Suprapubic skin (tissue), 4 donors: ENCODE data around the gene USP47. TPM values are rescaled to one million over a fixed set of nuclear protein-coding genes. Genes with fewer than 3 reads are reported as not detected.

ENCODE experiments used
- DNase-seq, 2 donors: peaks; one replicate each; pipeline ENCODE4 v3.0.0-alpha.2; 2019; ENCODE audit warnings: low spot score in 2 of 2
- H3K27ac ChIP-seq: fragments of 200-600 bp; sonication (generic); one replicate; pipeline ENCODE4 v1.5.1; 2019
- H3K27me3 ChIP-seq: fragments of 200-600 bp; sonication (generic); one replicate; pipeline ENCODE4 v1.5.1; 2019
- H3K36me3 ChIP-seq: fragments of 200-600 bp; sonication (generic); one replicate; pipeline ENCODE4 v1.5.1; 2019
- H3K4me1 ChIP-seq: fragments of 200-600 bp; sonication (generic); one replicate; pipeline ENCODE4 v1.5.1; 2019
- H3K4me3 ChIP-seq: fragments of 200-600 bp; sonication (generic); one replicate; pipeline ENCODE4 v1.5.1; 2019; ENCODE audit warnings: mild to moderate bottlenecking
- H3K9me3 ChIP-seq: fragments of 200-600 bp; sonication (generic); one replicate; pipeline ENCODE4 v1.5.1; 2019
- EP300 ChIP-seq: sonication (generic); formaldehyde crosslinking; IDR thresholded peaks from one replicate; pipeline ENCODE4 v1.6.1; 2017; ENCODE audit warnings: antibody characterized with exemption
- POLR2A ChIP-seq, 2 donors: fragments of 450-650 bp; IDR thresholded peaks; one replicate each; pipeline ENCODE4 v1.6.1; 2017; ENCODE audit warnings: antibody characterized with exemption in 2 of 2, mild to moderate bottlenecking in 2 of 2, moderate library complexity in 2 of 2
- POLR2AphosphoS5 ChIP-seq, 3 donors: sonication (generic); formaldehyde crosslinking; IDR thresholded peaks; one replicate each; pipeline ENCODE4 v1.6.1; 2017; ENCODE audit warnings: antibody characterized with exemption in 3 of 3
- WGBS: methylation state at CpG from one replicate; pipeline ENCODE4 v1.1.5; 2018; 5-methylcytosine and 5-hydroxymethylcytosine counted together
- total RNA-seq, 4 donors: library from RNA; depleted of rRNA; stranded (reverse); fragments of >200 nt; gene quantifications; one replicate each; pipeline ENCODE4 v1.1.0, GENCODE V29; 2016
- TF ChIP-seq, protein P1 (sequence below), 2 donors: fragments of 200-600 bp in 1 of 2; fragments of 450-650 bp in 1 of 2; sonication (generic) in 1 of 2; IDR thresholded peaks; one replicate each; pipeline ENCODE4 v1.5.1; 2016 to 2019; ENCODE audit warnings: antibody characterized with exemption in 2 of 2, mild to moderate bottlenecking in 1 of 2, moderate library complexity in 1 of 2

USP47 gene
- total RNA-seq, 4 donors from 2014 or later: 56.0 to 102 (median 72.2) TPM

- no peaks in the 10 kb centered on the region for H3K9me3 ChIP-seq
Observed at GRCh38 chr11:11944444-11944843, 102.7 kb downstream of the USP47 start.

DNA sequence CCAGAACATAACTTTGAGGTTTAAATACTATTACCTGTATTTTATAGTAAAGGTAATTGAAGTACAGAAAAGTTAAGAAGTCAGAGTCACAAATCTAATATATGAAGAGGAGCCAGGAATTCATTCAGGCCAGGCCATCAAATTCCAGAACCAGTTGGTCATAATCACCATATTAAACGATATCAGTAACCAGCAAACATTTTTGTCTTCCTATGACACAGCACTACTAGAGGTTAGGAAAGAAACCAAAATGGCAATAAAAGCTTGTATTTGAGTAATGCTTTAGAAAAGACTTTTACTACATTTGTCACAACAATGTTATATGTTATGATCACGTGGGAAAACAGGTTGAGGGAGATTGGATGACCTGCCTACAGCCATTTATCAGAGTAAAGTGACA, 104.4 kb downstream of the USP47 start:
- Histone ChIP-seq H3K36me3 (peaks cover 50% of the 10 kb centered on the region), H3K27ac (no peak overlapping the region)
- WGBS: 78% methylated on average over 2 of the region's 2 CpGs

More at GRCh38 chr11:11944444-11944843, 102.7 kb downstream of the USP47 start:
- Histone ChIP-seq H3K36me3 (peaks cover 44% of the 10 kb centered on the region), H3K4me1 (no peaks in the 10 kb centered on the region), H3K4me3 (no peak overlapping the region), H3K27me3 (no peaks in the 10 kb centered on the region), H3K27ac (no peak overlapping the region)
- 70% methylated on average over 5 of the region's 5 CpGs for WGBS
- no peak for DNase-seq
- TF ChIP-seq, protein P1, sequence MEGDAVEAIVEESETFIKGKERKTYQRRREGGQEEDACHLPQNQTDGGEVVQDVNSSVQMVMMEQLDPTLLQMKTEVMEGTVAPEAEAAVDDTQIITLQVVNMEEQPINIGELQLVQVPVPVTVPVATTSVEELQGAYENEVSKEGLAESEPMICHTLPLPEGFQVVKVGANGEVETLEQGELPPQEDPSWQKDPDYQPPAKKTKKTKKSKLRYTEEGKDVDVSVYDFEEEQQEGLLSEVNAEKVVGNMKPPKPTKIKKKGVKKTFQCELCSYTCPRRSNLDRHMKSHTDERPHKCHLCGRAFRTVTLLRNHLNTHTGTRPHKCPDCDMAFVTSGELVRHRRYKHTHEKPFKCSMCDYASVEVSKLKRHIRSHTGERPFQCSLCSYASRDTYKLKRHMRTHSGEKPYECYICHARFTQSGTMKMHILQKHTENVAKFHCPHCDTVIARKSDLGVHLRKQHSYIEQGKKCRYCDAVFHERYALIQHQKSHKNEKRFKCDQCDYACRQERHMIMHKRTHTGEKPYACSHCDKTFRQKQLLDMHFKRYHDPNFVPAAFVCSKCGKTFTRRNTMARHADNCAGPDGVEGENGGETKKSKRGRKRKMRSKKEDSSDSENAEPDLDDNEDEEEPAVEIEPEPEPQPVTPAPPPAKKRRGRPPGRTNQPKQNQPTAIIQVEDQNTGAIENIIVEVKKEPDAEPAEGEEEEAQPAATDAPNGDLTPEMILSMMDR (IDR thresholded peaks at IDR 0.05): no peak
- TF ChIP-seq EP300 (no peak), POLR2A (IDR thresholded peaks at IDR 0.05) (no peak), POLR2AphosphoS5 (IDR thresholded peaks at IDR 0.05) (no peak)

DNA sequence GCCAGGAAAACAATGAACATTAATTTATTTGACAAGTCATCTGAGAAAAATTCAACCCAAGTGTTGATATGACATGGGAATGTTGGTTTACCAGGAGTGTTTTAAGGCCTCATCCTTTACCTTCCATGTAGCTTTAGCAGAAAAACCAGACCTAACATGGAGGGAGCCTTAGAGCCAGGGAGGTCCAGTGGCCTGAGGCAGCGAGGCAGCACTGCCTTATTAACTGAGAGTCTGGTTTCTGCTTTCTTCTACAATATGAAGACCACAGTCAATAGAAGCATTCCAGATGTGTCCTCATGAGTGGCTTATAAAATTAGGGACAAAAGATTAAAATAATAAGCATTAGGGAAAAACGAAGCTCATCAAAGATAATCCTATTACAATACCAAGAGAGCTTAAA, 105.1 kb downstream of the USP47 start:
- no peak for DNase-seq
- Histone ChIP-seq H3K27ac (no peak overlapping the region), H3K9me3 (no peaks in the 10 kb centered on the region), H3K4me1 (no peaks in the 10 kb centered on the region), H3K27me3 (no peaks in the 10 kb centered on the region), H3K36me3 (peaks cover 54% of the 10 kb centered on the region), H3K4me3 (no peak overlapping the region)
- WGBS: 96% methylated on average over 2 of the region's 2 CpGs
- no peak for TF ChIP-seq POLR2A (IDR thresholded peaks at IDR 0.05)
- TF ChIP-seq EP300: no peak
- TF ChIP-seq, protein P1 (IDR thresholded peaks at IDR 0.05): no peak
- no peak for TF ChIP-seq POLR2AphosphoS5 (IDR thresholded peaks at IDR 0.05)

More for the DNA sequence above, 104.4 kb downstream of the USP47 start:
- no peaks in the 10 kb centered on the region for H3K4me1 ChIP-seq
- no peak overlapping the region for H3K4me3 ChIP-seq
- TF ChIP-seq EP300 (no peak), POLR2AphosphoS5 (IDR thresholded peaks at IDR 0.05) (no peak)
- H3K27me3 ChIP-seq: no peaks in the 10 kb centered on the region
- DNase-seq: no peak
- H3K9me3 ChIP-seq: no peaks in the 10 kb centered on the region

- Histone ChIP-seq H3K36me3 (peaks cover 53% of the 10 kb centered on the region), H3K27ac (no peak overlapping the region), H3K4me3 (no peak overlapping the region), H3K27me3 (no peaks in the 10 kb centered on the region), H3K9me3 (no peaks in the 10 kb centered on the region), H3K4me1 (no peaks in the 10 kb centered on the region)
- 86% methylated on average over 4 of the region's 4 CpGs for WGBS
- no peak for TF ChIP-seq POLR2A (IDR thresholded peaks at IDR 0.05)
- TF ChIP-seq, protein P1 (IDR thresholded peaks at IDR 0.05): no peak
- no peak for TF ChIP-seq POLR2AphosphoS5 (IDR thresholded peaks at IDR 0.05)
- no peak for TF ChIP-seq EP300
- DNase-seq: no peak
Observed at GRCh38 chr11:11947825-11948224, 106.1 kb downstream of the USP47 start.

GRCh38 chr11:11948242-11948947, 106.6 kb downstream of the USP47 start:
- Histone ChIP-seq H3K27me3 (no peaks in the 10 kb centered on the region), H3K27ac (no peak overlapping the region), H3K36me3 (peaks cover 52% of the 10 kb centered on the region), H3K9me3 (no peaks in the 10 kb centered on the region), H3K4me1 (no peaks in the 10 kb centered on the region), H3K4me3 (no peak overlapping the region)
- TF ChIP-seq POLR2A (IDR thresholded peaks at IDR 0.05) (no peak), POLR2AphosphoS5 (IDR thresholded peaks at IDR 0.05) (no peak), EP300 (no peak)
- TF ChIP-seq, protein P1 (IDR thresholded peaks at IDR 0.05): no peak
- 94% methylated on average over 2 of the region's 2 CpGs for WGBS
- no peak for DNase-seq
